GM19043 (cell line): ENCODE results near the gene AMD1.
"Not testable (repeated sequence)": the region's sequence is repeated elsewhere in the genome, so short reads cannot be mapped to it uniquely, and the experiment has no call there.

Source experiments
- ATAC-seq: cut with Tn5 transposase; IDR thresholded peaks from one replicate; pipeline ENCODE4 v1.9.1; 2021; ENCODE audit warnings: low read depth; ENCODE audit not compliant: unreplicated experiment

The AMD1 gene

DNA sequence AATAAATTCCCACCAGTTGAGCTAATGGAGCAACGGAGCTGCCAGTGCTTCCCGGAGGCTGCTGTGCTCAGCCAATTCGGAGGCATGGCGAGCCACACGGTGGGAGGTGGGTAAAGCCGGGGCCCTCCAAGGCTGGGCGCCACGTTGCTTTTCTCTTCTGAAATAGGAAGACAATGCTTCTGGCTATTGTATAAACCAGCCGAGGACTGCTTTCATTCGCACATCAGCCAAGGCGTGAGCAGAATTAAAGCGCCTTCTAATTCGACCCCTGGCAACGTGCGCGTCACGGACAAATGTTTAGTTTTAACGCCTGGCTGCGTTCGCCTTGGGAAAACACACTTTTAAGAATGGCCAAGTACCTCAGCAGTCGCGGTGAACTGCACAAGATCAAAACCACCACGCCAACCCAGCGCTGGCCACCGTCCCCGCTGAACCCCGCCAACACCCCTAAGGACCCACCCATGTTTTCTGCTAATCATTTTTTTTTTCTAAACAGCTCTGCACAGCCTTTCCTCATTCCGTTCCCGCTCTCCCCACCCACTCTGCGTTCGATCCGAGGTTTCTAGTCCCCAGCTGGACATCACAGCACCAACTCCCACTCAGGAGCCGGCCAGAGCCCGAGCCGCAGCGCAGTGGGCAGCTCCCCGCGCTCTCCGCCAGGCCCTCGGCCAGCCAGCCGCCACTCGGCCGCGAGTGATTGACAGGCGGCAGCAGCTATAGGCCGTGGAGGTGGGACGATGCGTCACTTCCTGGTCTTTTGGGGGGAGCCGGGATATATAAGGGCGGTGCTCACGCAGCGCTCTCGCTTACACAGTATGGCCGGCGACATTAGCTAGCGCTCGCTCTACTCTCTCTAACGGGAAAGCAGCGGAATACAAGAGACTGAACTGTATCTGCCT lies at the start of gene AMD1:
AMD1 (plus strand) TSS at position 805 of the 899 bp plus-strand sequence. CDS start 321 bp downstream, outside the sequence.
- peak; percentile 67 for ATAC-seq

DNA sequence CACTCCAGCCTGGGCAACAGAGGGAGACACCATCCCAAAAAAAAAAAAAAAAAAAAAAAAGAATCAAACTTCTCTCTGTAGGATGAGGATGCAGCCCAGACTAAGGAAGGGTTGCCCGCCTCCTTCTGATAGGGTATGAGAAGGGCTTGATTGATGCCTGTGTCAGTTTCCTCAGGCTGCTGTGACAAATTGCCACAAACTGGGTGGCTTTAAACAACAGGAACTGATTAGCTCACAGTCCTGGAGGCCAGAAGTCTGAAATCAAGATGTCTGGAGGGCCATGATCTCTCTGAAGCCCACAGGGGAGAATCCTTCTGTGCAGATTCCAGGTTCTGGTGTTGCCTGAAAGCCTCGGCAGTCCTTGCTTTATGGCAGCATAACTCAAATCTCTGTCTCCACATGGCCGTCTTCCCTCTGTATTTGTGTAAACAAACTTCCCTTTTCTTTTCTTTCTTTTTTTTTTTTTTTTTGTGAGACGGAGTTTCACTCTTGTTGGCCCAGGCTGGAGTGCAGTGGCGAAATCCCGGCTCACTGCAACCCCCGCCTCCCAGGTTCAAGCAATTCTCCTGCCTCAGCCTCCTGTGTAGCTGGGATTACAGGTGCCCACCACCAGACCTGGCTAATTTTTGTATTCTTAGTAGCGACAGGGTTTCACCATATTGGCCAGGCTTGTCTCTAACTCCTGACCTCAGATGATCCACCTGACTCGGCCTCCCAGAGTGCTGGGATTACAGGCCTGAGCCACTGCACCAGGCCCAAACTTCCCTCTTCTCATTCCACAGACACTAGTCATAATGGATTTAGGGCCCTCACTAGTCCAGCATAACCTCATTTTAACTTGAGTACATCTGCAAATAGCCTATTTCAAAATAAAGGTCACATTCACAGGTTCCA lies 48.1 kb upstream of the AMD1 start:
- ATAC-seq, result no peak

DNA sequence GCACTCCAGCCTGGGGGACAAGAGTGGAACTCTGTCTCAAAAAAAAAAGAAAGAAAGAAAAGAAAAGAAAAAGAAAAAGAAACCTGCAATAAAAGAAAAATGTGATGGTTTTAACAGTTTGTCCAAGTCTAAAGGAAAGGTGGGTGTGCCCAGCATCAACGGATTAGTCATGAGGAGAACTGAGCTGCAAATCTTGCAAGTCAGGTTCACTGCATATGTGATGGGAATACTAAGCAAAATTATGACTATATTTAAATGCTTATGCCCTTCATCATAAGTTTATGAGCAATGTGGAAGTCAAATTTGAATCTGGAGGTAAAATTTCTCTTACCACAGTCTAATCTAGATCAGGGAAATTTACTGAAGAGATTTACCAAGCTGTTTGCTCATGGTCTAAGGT lies 46.2 kb upstream of the AMD1 start:
- no peak for ATAC-seq

DNA sequence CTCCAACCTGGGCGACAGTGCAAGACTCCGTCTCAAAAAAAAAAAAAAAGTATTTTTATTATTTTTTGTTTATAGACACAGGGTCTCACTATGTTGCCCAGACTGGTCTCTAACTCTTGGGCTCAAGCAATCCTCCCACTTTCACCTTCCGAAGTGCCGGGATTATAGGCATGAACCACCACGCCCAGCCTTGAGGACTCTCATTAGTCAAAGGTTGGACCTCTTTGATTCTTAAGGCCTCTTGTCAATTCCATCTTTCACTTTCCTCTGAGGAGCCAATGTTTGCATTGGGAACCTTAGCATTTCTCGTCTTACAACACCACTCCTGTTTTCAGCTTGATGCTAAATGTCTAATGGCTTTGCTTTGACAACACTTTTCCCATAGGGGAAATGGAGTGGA lies 43.2 kb upstream of the AMD1 start:
- no peak for ATAC-seq

DNA sequence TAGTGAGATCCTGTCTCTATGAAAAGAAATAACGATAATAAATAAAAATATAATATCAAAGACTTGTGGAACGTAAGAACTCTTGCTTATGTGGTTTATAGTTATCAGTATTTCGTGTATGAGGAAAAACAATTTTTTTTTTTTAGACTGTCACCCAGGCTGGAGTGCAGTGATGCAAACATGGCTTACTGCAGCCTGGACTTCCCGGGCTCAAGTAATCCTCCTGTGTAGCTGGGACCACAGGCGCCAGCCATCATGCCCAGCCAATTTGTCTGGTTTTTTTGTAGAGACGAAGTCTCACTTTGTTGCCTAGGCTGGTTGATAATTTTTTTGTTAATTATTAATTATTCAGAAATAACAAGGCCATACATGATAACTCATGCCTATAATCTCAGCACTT lies 40.8 kb upstream of the AMD1 start:
- ATAC-seq, result no peak

DNA sequence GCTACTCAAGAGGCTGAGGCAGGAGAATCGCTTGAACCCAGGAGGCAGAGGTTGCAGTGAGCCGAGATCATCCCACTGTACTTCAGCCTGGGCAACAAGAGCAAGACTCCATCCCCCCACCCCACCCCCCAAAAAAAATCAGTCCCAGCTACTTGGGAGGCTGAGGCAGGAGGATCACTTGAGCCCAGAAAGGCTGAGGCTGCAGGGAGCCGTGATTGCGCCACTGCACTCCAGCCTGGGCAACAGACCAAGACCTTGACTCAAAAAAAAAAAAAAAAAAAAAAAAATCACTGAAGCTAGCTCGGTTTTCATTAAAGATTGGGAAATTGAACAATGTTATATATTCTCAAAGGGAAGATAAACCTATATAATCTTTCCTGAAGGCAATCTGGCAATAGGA lies 38.8 kb upstream of the AMD1 start:
- not testable (repeated sequence) for ATAC-seq

DNA sequence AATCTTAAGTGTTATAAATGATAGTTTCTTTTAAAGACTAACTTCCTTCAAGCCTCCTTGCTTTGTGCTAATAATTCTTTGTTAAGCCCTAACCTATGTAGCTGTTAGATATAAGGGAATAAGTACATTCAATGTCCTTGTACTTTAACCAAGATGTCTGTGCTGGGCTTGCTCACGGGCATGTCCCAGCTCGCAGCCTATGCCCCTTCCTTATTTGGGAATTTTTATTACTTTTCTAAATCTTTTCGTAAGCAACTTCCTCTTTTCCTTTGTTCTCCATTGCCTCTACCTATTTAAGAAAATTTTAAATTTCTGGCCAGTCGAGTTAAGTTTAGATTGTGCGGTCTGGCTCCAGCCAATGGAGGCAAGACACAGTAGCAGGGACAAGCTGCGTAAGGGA lies 33.3 kb upstream of the AMD1 start:
- ATAC-seq, result no peak

DNA sequence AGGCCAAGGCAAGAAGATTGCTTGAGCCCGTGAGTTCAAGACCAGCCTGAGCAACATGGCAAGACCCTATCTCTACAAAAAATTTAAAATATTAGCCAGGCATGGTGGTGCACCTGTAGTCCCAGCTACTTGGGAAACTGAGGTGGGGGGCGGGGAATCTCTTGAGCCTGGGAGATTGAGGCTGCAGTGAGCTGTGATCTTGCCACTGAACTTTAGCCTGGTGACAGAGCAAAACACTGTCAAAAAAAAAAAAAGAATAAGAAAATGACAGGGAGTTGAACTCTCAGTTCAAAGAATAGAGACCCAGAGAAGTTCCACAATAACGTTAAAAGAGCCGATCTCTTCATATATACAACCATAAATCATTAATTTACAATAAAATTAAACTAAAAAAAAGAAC lies 24.8 kb upstream of the AMD1 start:
- no peak for ATAC-seq

DNA sequence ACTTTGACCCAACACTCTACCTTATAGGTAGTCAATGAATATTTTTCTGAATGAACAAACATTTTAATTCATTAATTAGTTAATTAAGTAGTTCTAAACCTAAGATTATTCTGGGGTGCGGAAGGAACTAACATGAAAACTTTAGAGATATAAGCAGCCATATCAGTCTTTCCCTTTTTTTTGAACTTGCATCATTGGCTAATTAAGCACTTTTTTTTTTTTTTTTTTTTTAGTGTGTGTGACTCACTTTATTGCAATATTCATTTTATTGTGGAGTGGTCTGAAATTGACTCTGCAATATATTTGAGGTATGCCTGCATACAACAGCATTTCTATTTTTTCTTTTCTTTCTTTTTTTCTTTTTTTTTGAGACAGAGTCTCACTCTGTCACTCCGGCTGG lies 21.8 kb upstream of the AMD1 start:
- no peak for ATAC-seq

DNA sequence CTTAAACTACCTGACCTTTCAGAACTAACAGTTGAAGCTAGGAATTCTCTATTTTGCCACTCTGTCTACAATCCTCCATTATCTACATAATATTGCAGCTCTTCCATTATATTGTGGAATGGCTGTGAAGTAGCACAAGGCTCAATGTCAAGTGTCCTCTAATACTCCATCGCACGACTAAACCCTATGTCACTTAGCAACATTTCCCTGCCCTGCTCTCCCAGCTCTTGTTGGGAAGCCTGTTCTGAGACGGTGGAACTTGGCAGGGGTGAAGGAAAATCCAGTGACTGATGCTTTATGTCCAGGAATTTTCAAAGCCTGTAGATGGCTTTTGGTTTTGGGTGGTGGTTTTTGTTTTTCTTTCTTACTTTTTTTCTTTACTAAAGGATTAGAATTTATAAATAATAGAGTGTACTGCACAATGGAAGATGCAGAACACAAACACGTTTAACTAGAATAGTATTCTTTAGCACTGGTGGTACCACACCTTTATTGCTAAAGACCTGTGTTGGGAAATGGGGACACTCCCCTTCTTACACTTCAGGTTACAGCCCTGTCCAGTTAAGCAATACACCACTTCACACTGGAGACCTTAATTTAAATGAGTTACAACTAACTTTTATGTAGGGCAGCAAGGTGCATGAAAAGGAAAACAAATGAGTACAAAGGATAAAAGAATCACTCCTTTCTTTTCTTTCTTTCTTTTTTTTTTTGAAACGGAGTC lies 20.7 kb upstream of the AMD1 start:
- ATAC-seq, result no peak

DNA sequence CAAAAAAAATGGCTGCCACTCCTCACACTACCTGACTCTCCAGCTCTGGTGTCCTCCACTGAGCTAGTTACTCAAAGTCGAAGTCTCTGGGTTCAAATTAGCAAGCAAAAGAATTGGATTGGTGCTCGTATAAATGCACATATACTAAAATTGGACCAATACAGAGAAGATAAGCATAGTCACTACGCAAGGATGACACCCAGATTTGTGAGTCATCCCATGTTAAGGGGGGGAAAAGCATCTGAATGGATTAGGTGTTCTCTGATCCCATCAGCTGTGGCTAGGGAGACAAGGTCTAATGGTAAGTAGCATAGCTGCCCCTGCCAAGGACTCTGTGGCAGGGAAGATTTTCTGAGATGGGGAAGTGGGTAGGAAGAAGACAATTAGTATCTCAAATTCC lies 18.3 kb upstream of the AMD1 start:
- ATAC-seq, result no peak

DNA sequence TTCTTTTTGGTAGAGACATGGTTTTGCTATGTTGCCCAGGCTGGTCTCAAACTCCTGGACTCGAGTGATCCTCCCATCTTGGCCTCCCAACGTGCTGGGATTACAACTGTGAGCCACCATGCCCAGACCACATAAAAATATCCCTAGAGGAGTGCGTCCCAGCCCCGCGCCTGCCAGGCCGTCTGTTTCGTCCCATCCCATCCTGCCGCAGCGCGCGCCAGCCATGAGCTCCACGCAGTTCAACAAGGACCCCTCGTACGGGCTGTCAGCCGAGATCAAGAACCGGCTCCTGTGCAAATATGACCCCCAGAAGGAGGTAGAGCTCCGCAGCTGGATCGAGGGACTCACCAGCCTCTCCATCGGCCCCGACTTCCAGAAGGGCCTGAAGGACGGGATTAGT lies 16.6 kb upstream of the AMD1 start:
- no peak for ATAC-seq

DNA sequence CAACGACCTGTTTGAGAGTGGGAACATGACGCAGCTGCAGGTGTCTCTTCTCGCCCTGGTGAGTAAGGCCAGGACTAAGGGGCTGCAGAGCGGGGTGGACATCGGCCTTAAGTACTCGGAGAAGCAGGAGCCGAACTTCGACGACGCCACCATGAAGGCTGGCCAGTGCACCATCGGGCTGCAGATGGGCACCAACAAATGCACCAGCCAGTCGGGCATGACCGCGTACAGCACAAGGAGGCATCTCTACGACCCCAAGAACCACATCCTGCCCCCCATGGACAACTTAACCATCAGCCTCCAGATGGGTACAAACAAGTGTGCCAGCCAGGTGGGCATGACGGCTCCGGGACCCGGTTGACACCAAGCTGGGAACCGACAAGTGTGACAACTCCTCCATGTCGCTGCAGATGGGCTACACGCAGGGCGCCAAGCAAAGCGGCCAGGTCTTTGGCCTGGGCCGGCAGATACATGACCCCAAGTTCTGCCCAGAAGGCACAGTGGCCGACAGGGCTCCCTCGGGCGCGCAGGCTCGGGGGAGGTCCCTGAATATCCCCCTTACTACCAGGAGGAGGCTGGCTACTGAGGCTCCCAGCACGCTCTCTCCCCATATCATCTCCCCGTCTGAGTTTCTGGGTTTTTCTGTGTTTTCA lies 15.9 kb upstream of the AMD1 start:
- no peak for ATAC-seq

DNA sequence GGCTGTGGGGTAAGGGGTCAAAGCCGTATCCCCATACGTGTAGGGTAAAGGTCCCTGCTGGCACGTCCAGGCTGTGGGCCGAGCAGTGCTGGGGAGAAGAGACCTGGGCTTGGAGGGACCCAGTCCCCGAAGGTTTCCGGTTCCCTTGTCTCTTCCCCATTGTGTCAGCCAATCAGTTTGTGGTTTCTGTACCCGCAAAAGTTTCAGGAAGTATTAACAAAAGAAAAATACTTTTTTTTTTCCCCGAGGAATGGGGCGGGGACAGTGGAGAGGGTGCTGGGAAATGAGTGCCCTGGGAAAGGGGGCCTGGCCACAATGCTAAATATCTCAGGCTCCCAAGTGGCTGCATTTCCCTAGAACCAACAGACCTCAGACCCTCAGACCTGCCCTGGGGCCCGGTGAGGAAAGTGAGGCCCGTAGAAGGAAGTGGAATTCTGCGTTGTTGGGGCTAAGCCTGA lies 15.2 kb upstream of the AMD1 start:
- ATAC-seq, result no peak

DNA sequence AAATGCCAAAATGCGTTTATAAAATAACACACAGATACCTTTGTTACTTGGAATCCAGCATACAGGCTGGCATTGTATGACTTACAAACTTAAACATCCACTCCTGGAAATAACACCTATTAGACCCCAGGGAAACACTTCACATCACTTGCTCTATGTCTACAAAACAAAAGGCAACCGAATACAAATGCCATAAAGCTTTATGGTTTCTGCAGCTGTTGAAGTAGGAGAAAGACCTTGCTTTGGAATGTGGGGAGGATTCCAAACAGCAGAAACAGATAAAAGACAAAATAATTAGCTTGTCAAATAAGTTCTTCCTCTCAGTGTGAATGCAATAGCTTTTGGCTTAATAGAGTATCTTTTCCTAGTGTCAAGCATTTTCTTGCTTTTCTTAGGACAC lies 9.8 kb upstream of the AMD1 start:
- ATAC-seq, result no peak

DNA sequence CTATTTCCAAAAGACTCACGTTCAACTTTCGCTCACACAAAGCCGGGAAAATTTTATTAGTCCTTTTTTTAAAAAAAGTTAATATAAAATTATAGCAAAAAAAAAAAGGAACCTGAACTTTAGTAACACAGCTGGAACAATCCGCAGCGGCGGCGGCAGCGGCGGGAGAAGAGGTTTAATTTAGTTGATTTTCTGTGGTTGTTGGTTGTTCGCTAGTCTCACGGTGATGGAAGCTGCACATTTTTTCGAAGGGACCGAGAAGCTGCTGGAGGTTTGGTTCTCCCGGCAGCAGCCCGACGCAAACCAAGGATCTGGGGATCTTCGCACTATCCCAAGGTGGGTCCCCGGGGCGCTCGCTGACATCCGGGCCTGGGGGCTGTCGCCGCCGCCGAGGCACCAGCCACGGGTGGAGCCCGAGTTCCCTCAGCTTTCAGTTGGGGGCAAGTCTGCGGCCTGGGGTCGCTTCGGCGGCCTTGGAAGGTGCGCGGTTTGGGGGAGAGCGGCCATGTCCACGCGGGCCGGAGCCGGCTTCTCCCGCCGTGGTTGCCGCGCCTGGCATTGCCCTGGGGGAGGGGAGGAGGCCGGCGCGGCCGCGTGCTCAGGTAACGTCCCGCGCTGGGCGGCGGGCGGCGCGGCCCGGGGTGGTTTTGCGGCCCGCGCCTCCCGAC lies 429 bp downstream of the AMD1 start:
- no peak for ATAC-seq

DNA sequence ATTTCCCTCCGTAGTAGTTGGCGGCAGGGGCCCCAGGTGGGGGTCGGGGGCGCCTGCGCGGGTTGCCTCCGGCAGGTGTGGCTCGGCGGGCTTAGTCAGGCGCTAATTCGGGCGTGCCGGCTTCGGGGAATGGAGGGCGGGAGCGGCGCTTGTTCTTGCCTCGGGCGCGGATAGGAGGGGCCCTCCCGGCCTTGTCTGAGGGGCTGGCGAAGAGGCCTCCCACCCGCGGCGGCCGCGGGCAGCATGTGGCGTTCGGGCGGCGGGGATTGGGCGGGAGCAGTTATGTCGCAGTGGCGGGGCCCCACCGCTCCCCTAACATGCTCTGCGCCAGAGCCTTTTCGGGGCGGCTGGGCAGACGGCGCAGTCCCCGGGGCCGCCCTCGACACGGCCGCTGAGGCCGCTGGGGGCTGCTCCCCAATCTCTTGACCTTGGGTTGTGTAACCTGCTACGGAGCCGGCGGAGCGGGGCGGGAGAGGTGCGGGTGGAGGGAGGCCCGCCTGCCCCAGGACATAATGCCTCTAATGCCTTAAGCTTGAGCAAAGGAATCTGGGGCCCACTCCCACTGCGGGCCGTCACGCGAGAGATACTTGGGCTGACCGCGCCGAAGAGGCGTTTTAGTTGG lies 1.1 kb downstream of the AMD1 start:
- no peak for ATAC-seq

DNA sequence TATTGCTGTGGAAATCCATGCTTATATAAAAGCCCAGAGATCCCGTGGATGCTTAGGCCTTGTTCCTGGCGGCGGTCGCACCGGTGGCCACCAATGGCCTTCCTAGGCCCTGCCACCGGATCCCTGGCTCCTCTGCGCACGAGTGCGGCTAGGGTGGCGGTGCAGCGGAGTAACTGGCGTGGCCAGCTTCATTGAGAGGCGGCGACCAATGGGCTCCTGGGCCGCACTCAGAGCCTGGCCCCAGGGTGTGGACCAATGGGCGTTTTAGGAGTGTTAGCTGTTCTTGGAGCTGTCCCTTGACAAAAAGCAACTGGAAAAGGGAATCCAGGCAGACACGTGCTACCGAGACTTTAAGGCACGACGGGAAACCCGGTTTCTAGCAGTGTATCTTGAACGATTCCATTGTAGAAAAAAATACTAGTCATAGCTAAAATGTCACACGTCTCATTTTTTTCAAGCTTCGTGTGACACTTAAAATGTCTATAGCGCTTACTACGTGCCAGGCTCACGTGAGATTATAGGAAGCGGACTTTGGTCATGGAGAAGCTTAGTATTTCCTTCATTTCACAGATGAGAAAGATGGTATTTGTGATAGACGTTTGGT lies 1.7 kb downstream of the AMD1 start:
- peak; percentile 36 for ATAC-seq
